BLaER1 treated with 17β-estradiol and CSF1 and Interleukin-3, amounts not matched to agents 10 nM and 100 nM (cell line): ENCODE measurements around the gene KCNJ6.
"Not testable (repeated sequence)": the region's sequence is repeated elsewhere in the genome, so short reads cannot be mapped to it uniquely, and the experiment has no call there.

Experiments
- H3K27ac ChIP-seq, 11 experiments: shearing (Covaris generic); formaldehyde crosslinking; 2 replicates each; pipeline ENCODE4 v1.8.1; 2022
- H3K27me3 ChIP-seq, 11 experiments: shearing (Covaris generic); formaldehyde crosslinking; 2 replicates each; pipeline ENCODE4 v1.8.1; 2022
- H3K36me3 ChIP-seq, 11 experiments: shearing (Covaris generic); formaldehyde crosslinking; 2 replicates each; pipeline ENCODE4 v1.8.1; 2022
- H3K4me1 ChIP-seq, 10 experiments: shearing (Covaris generic); formaldehyde crosslinking; 2 replicates each; pipeline ENCODE4 v1.8.1; 2022
- H3K4me2 ChIP-seq, 11 experiments: shearing (Covaris generic); formaldehyde crosslinking; 2 replicates each; pipeline ENCODE4 v1.8.1; 2022
- H3K4me3 ChIP-seq, 10 experiments: shearing (Covaris generic); formaldehyde crosslinking; 2 replicates each; pipeline ENCODE4 v1.8.1; 2022
- H3K9ac ChIP-seq, 11 experiments: shearing (Covaris generic); formaldehyde crosslinking; 2 replicates each; pipeline ENCODE4 v1.8.1; 2022
- H3K9me3 ChIP-seq, 11 experiments: shearing (Covaris generic); formaldehyde crosslinking; replicated peaks in 1 of 11; 2 replicates each; pipeline ENCODE4 v1.8.1; 2022
- H4K20me1 ChIP-seq, 11 experiments: shearing (Covaris generic); formaldehyde crosslinking; 2 replicates each; pipeline ENCODE4 v1.8.1; 2022
- Cebpa-rat ChIP-seq, 11 experiments: shearing (Covaris generic); IDR thresholded peaks; 2 replicates each; pipeline ENCODE4 v1.8.1; 2022

Gene KCNJ6

GRCh38 chr21:37658817-37659458 lies 257.3 kb downstream of the KCNJ6 start:
- peaks cover 0 to 20% (median 0%) of the 10 kb centered on the region in 10 experiments; a peak in 6 of 20 replicates for H3K4me1 ChIP-seq
- no peak overlapping the region for H3K9ac ChIP-seq
- no peaks in the 10 kb centered on the region for H4K20me1 ChIP-seq
- no peaks in the 10 kb centered on the region for H3K27me3 ChIP-seq
- no peaks in the 10 kb centered on the region for H3K36me3 ChIP-seq
- H3K4me3 ChIP-seq, result no peak overlapping the region
- H3K27ac ChIP-seq, result no peak overlapping the region
- no peak overlapping the region for H3K4me2 ChIP-seq
- peaks cover 0 to 5% (median 0%) of the 10 kb centered on the region in 11 experiments; a peak in 2 of 22 replicates for H3K9me3 ChIP-seq
- TF ChIP-seq Cebpa-rat (IDR thresholded peaks at IDR 0.05), result no peak

GRCh38 chr21:37658121-37658816 lies 258.0 kb downstream of the KCNJ6 start:
- Histone ChIP-seq H3K9ac (no peak overlapping the region), H3K4me3 (no peak overlapping the region), H3K4me2 (no peak overlapping the region), H3K36me3 (no peaks in the 10 kb centered on the region), H4K20me1 (no peaks in the 10 kb centered on the region), H3K9me3 (peaks cover 0 to 5% (median 0%) of the 10 kb centered on the region in 11 experiments; a peak in 2 of 22 replicates), H3K27ac (no peak overlapping the region), H3K27me3 (no peaks in the 10 kb centered on the region), H3K4me1 (peaks cover 0 to 20% (median 0%) of the 10 kb centered on the region in 10 experiments; a peak in 6 of 20 replicates)
- TF ChIP-seq Cebpa-rat (IDR thresholded peaks at IDR 0.05), result no peak

- H4K20me1 ChIP-seq, result no peaks in the 10 kb centered on the region
Observed at GRCh38 chr21:37656899-37657298, 259.4 kb downstream of the KCNJ6 start.

GRCh38 chr21:37655611-37656300 lies 260.5 kb downstream of the KCNJ6 start:
- Histone ChIP-seq H3K9me3 (no peaks in the 10 kb centered on the region), H3K4me2 (peak overlapping the region in 2 of 11 experiments; percentile 44 to 62; a peak in 4 of 22 replicates), H3K36me3 (no peaks in the 10 kb centered on the region), H3K27me3 (no peaks in the 10 kb centered on the region), H3K27ac (no peak overlapping the region), H3K4me3 (no peak overlapping the region), H3K4me1 (peaks cover 0 to 20% (median 0%) of the 10 kb centered on the region in 10 experiments; a peak in 6 of 20 replicates), H4K20me1 (no peaks in the 10 kb centered on the region), H3K9ac (no peak overlapping the region)
- TF ChIP-seq Cebpa-rat (IDR thresholded peaks at IDR 0.05), result no peak

More at GRCh38 chr21:37656899-37657298, 259.4 kb downstream of the KCNJ6 start:
- Histone ChIP-seq H3K4me2 (no peak overlapping the region), H3K27ac (no peak overlapping the region), H3K9me3 (no peaks in the 10 kb centered on the region), H3K27me3 (no peaks in the 10 kb centered on the region), H3K4me3 (no peak overlapping the region), H3K4me1 (peaks cover 0 to 20% (median 0%) of the 10 kb centered on the region in 10 experiments; a peak in 6 of 20 replicates), H3K36me3 (no peaks in the 10 kb centered on the region), H3K9ac (no peak overlapping the region)
- TF ChIP-seq Cebpa-rat (IDR thresholded peaks at IDR 0.05), result no peak

GRCh38 chr21:37654596-37654995 lies 261.7 kb downstream of the KCNJ6 start:
- no peaks in the 10 kb centered on the region; a peak in 1 of 22 replicates for H3K9me3 ChIP-seq
- H3K27me3 ChIP-seq, result no peaks in the 10 kb centered on the region
- no peaks in the 10 kb centered on the region for H3K36me3 ChIP-seq
- no peak overlapping the region for H3K4me3 ChIP-seq
- H3K4me2 ChIP-seq, result peak overlapping the region in 2 of 11 experiments; percentile 44 to 62; a peak in 3 of 22 replicates
- no peaks in the 10 kb centered on the region for H4K20me1 ChIP-seq
- no peak overlapping the region for H3K27ac ChIP-seq
- H3K4me1 ChIP-seq, result peaks cover 0 to 20% (median 0%) of the 10 kb centered on the region in 10 experiments; a peak in 6 of 20 replicates
- TF ChIP-seq Cebpa-rat (IDR thresholded peaks at IDR 0.05), result no peak
- H3K9ac ChIP-seq, result no peak overlapping the region

GRCh38 chr21:37653201-37653600 lies 263.1 kb downstream of the KCNJ6 start:
- Histone ChIP-seq H3K4me3 (no peak overlapping the region), H3K9me3 (no peaks in the 10 kb centered on the region; a peak in 1 of 22 replicates), H3K4me2 (no peak overlapping the region), H3K36me3 (no peaks in the 10 kb centered on the region), H3K9ac (no peak overlapping the region), H3K27me3 (no peaks in the 10 kb centered on the region), H3K27ac (no peak overlapping the region), H4K20me1 (no peaks in the 10 kb centered on the region), H3K4me1 (peaks cover 0 to 20% (median 0%) of the 10 kb centered on the region in 10 experiments; a peak in 5 of 20 replicates)
- TF ChIP-seq Cebpa-rat (IDR thresholded peaks at IDR 0.05), result no peak

GRCh38 chr21:37647781-37648180 lies 268.5 kb downstream of the KCNJ6 start:
- no peaks in the 10 kb centered on the region for H3K27me3 ChIP-seq
- H4K20me1 ChIP-seq, result no peaks in the 10 kb centered on the region
- no peak overlapping the region for H3K4me3 ChIP-seq
- no peak overlapping the region for H3K27ac ChIP-seq
- H3K4me1 ChIP-seq, result no peaks in the 10 kb centered on the region
- H3K9me3 ChIP-seq, result peaks cover 0 to 4% (median 0%) of the 10 kb centered on the region in 11 experiments; a peak in 1 of 22 replicates
- no peak overlapping the region for H3K9ac ChIP-seq
- H3K4me2 ChIP-seq, result no peak overlapping the region
- TF ChIP-seq Cebpa-rat (IDR thresholded peaks at IDR 0.05), result no peak
- no peaks in the 10 kb centered on the region for H3K36me3 ChIP-seq

- not testable (repeated sequence) for H3K9ac ChIP-seq, H3K27ac ChIP-seq, H4K20me1 ChIP-seq, H3K9me3 ChIP-seq, H3K4me2 ChIP-seq, H3K4me3 ChIP-seq, H3K36me3 ChIP-seq, H3K27me3 ChIP-seq, H3K4me1 ChIP-seq
Observed at GRCh38 chr21:37646761-37647160, 269.5 kb downstream of the KCNJ6 start.

- no peak overlapping the region for H3K4me3 ChIP-seq
- H3K36me3 ChIP-seq, result no peaks in the 10 kb centered on the region
- no peaks in the 10 kb centered on the region for H3K4me1 ChIP-seq
- TF ChIP-seq Cebpa-rat (IDR thresholded peaks at IDR 0.05), result no peak
- no peaks in the 10 kb centered on the region for H4K20me1 ChIP-seq
- no peak overlapping the region for H3K9ac ChIP-seq
- no peak overlapping the region for H3K4me2 ChIP-seq
- no peak overlapping the region for H3K27ac ChIP-seq
- H3K9me3 ChIP-seq, result peaks cover 0 to 4% (median 0%) of the 10 kb centered on the region in 11 experiments; a peak in 1 of 22 replicates
- no peaks in the 10 kb centered on the region for H3K27me3 ChIP-seq
Observed at GRCh38 chr21:37645848-37646247, 270.4 kb downstream of the KCNJ6 start.
